Parathyroid adenoma (tissue), 2 donors: ENCODE measurements around the gene FAM149A.

Experiments
- H2AFZ ChIP-seq: fragments of 300-600 bp; sonication (generic); one replicate; pipeline ENCODE4 v1.7.0; 2017; ENCODE audit warnings: antibody characterized with exemption, mild to moderate bottlenecking
- H3K27ac ChIP-seq: fragments of 300-600 bp; sonication (generic); one replicate; pipeline ENCODE4 v1.7.0; 2017
- H3K27me3 ChIP-seq: fragments of 300-600 bp; sonication (generic); one replicate; pipeline ENCODE4 v1.7.0; 2017; ENCODE audit warnings: low read length; ENCODE audit not compliant: control insufficient read depth, insufficient read depth
- H3K36me3 ChIP-seq: fragments of 300-600 bp; sonication (generic); one replicate; pipeline ENCODE4 v1.7.0; 2017; ENCODE audit warnings: low read length; ENCODE audit not compliant: control insufficient read depth, insufficient read depth
- H3K4me1 ChIP-seq: fragments of 300-600 bp; sonication (generic); one replicate; pipeline ENCODE4 v1.7.0; 2017; ENCODE audit warnings: control low read depth
- H3K4me2 ChIP-seq: fragments of 300-600 bp; sonication (generic); one replicate; pipeline ENCODE4 v1.7.0; 2017; ENCODE audit warnings: low read length
- H3K4me3 ChIP-seq: fragments of 300-600 bp; sonication (generic); one replicate; pipeline ENCODE4 v1.7.0; 2017; ENCODE audit warnings: low read depth, low read length
- H3K79me2 ChIP-seq: fragments of 300-600 bp; sonication (generic); one replicate; pipeline ENCODE4 v1.7.0; 2017; ENCODE audit warnings: control low read depth
- H3K9ac ChIP-seq: fragments of 300-600 bp; sonication (generic); one replicate; pipeline ENCODE4 v1.7.0; 2017; ENCODE audit warnings: mild to moderate bottlenecking
- H3K9me3 ChIP-seq: fragments of 300-600 bp; sonication (generic); one replicate; pipeline ENCODE4 v1.7.0; 2017; ENCODE audit warnings: low read length; ENCODE audit not compliant: control insufficient read depth
- TF ChIP-seq, protein P1 (sequence below): fragments of 300-600 bp; sonication (generic); IDR thresholded peaks from one replicate; pipeline ENCODE4 v1.7.0; 2017; ENCODE audit warnings: antibody characterized with exemption, mild to moderate bottlenecking
- donor health status: primary hyperparathyroidism.

The FAM149A gene

DNA sequence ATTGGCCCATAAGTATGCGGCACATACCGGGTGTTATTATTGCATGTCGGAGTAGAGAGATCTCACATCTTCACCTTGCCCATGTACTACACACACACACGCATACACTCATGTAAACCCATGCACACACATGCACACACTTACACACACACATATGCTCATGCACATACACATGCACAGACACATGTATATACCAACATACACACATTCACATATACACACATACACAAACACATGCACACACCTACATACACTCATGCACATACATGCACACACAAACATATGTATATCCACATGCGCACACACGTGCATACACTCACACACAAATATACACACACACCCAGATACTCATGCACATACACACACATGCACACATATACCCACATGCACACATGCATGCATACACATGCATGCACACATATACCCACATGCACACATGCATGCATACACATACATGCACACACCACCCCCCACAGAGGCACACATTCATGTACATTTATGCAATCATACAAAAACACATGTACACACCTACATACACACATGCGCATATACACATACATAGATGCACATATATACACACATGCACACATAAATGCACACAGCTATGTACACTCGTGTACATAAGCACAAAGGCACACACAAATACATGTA is 98.1 kb downstream of the FAM149A start:
- H2AFZ ChIP-seq, result no peak overlapping the region
- no peak overlapping the region for H3K9ac ChIP-seq
- no peak overlapping the region for H3K4me3 ChIP-seq
- no peak overlapping the region for H3K4me2 ChIP-seq
- no peaks in the 10 kb centered on the region for H3K36me3 ChIP-seq
- TF ChIP-seq, protein P1, sequence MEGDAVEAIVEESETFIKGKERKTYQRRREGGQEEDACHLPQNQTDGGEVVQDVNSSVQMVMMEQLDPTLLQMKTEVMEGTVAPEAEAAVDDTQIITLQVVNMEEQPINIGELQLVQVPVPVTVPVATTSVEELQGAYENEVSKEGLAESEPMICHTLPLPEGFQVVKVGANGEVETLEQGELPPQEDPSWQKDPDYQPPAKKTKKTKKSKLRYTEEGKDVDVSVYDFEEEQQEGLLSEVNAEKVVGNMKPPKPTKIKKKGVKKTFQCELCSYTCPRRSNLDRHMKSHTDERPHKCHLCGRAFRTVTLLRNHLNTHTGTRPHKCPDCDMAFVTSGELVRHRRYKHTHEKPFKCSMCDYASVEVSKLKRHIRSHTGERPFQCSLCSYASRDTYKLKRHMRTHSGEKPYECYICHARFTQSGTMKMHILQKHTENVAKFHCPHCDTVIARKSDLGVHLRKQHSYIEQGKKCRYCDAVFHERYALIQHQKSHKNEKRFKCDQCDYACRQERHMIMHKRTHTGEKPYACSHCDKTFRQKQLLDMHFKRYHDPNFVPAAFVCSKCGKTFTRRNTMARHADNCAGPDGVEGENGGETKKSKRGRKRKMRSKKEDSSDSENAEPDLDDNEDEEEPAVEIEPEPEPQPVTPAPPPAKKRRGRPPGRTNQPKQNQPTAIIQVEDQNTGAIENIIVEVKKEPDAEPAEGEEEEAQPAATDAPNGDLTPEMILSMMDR, result no peak
- peaks cover 2% of the 10 kb centered on the region for H3K4me1 ChIP-seq
- no peaks in the 10 kb centered on the region for H3K27me3 ChIP-seq
- no peaks in the 10 kb centered on the region for H3K9me3 ChIP-seq
- H3K27ac ChIP-seq, result no peak overlapping the region
- no peaks in the 10 kb centered on the region for H3K79me2 ChIP-seq

DNA sequence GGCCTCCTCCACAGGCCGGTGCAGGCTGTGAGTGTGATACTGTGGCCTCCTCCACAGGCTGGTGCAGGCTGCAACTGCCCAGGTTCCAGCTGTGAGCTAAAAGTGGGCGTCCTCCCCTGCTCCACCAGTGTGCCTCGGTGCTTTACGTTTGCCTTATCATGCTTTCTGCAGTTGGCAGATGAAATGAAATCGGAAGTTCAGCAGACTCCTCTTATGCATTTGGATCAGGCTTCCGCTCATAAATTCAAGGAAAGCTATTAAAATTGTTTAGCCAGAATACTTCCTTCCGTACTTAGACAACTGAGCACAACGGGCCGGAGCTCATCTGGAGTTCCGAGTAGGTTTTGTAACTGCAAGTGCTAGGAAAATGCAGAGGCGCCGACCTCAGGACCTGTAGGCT is 98.9 kb downstream of the FAM149A start:
- H3K27ac ChIP-seq, result no peak overlapping the region
- peaks cover 2% of the 10 kb centered on the region for H3K4me1 ChIP-seq
- TF ChIP-seq, protein P1, result no peak
- no peak overlapping the region for H3K9ac ChIP-seq
- no peaks in the 10 kb centered on the region for H3K27me3 ChIP-seq
- H3K36me3 ChIP-seq, result no peaks in the 10 kb centered on the region
- H3K4me3 ChIP-seq, result no peak overlapping the region
- no peak overlapping the region for H2AFZ ChIP-seq
- H3K4me2 ChIP-seq, result no peak overlapping the region
- no peaks in the 10 kb centered on the region for H3K9me3 ChIP-seq
- no peaks in the 10 kb centered on the region for H3K79me2 ChIP-seq

DNA sequence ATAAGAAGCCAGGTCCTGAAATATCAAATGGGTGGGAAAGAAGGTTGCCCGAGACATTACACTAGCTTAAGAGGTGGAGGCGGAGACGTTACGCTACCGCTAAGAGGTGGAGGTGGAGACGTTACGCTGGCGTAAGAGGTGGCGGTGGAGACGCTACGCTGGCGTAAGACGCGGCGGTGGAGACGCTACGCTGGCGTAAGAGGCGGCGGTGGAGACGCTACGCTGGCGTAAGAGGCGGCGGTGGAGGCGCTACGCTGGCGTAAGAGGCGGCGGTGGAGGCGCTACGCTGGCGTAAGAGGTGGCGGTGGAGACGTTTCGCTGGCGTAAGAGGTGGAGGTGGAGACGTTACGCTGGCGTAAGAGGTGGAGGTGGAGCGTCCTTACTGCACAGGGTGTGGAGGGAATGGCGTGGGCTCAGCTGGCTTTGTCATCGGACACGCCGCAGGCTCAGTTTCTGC is 99.6 kb downstream of the FAM149A start:
- no peaks in the 10 kb centered on the region for H3K27me3 ChIP-seq
- H3K9me3 ChIP-seq, result no peaks in the 10 kb centered on the region
- H3K27ac ChIP-seq, result no peak overlapping the region
- no peak overlapping the region for H3K4me2 ChIP-seq
- peaks cover 2% of the 10 kb centered on the region for H3K4me1 ChIP-seq
- H3K36me3 ChIP-seq, result no peaks in the 10 kb centered on the region
- H3K9ac ChIP-seq, result no peak overlapping the region
- no peak overlapping the region for H2AFZ ChIP-seq
- TF ChIP-seq, protein P1, result no peak
- no peak overlapping the region for H3K4me3 ChIP-seq
- H3K79me2 ChIP-seq, result no peaks in the 10 kb centered on the region

DNA sequence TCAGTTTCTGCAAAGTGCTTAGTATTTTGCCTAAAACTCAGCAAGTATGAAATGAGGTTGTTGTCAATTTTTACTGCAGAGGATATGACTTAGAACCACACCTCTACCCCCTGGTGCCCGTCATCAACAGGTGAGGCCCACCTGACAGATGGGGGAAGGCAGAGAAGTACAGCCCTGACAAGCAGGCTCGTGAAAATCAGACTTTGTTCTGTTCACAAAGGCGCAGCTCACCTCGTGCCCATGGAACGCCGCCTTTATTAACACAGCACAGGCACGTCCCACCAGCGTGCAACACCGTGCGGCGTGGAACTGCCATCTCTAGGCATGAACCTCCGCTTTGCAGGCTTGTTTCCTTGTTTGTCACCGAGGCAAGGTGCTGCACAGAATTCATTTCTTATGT is 100.2 kb downstream of the FAM149A start:
- Histone ChIP-seq H2AFZ (no peak overlapping the region), H3K27ac (no peak overlapping the region), H3K27me3 (no peaks in the 10 kb centered on the region), H3K4me1 (peaks cover 2% of the 10 kb centered on the region), H3K4me2 (no peak overlapping the region), H3K9me3 (no peaks in the 10 kb centered on the region), H3K4me3 (no peak overlapping the region), H3K36me3 (no peaks in the 10 kb centered on the region), H3K79me2 (no peaks in the 10 kb centered on the region), H3K9ac (no peak overlapping the region)
- TF ChIP-seq, protein P1, result no peak

DNA sequence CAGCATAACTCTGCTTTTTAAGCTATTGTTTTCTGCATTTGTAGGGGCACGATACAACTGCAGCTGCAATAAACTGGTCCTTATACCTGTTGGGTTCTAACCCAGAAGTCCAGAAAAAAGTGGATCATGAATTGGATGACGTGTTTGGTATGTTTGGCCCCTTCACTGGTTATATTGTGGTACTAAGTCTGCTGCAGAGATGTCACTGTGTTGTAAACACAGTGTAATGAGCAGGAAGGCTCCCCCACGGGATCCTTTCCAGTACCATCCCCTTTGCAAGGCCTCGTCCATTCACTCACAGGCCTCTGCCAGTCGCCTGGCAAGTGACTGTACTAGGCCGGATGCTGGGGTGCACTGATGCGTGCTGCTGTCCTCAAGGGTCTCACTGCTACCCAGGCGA is 100.7 kb downstream of the FAM149A start:
- Histone ChIP-seq H3K27me3 (no peaks in the 10 kb centered on the region), H3K36me3 (no peaks in the 10 kb centered on the region), H2AFZ (no peak overlapping the region), H3K4me1 (peaks cover 2% of the 10 kb centered on the region), H3K9ac (no peak overlapping the region), H3K4me3 (no peak overlapping the region), H3K79me2 (no peaks in the 10 kb centered on the region), H3K4me2 (no peak overlapping the region), H3K9me3 (no peaks in the 10 kb centered on the region), H3K27ac (no peak overlapping the region)
- TF ChIP-seq, protein P1, result no peak
